B cell (primary cell): ENCODE data around the gene COPB1.

Source experiments
- EZH2 ChIP-seq: IDR thresholded peaks from 2 replicates; pipeline ENCODE4 v1.6.1; 2012; ENCODE audit warnings: borderline replicate concordance, low read depth, mild to moderate bottlenecking, moderate library complexity, low read length; ENCODE audit not compliant: insufficient read depth, poor library complexity, severe bottlenecking
- TF ChIP-seq, protein P1 (sequence below): fragments of 200-600 bp; IDR thresholded peaks from one replicate; pipeline ENCODE4 v1.8.0; 2022; ENCODE audit warnings: antibody characterized with exemption, mild to moderate bottlenecking

DNA sequence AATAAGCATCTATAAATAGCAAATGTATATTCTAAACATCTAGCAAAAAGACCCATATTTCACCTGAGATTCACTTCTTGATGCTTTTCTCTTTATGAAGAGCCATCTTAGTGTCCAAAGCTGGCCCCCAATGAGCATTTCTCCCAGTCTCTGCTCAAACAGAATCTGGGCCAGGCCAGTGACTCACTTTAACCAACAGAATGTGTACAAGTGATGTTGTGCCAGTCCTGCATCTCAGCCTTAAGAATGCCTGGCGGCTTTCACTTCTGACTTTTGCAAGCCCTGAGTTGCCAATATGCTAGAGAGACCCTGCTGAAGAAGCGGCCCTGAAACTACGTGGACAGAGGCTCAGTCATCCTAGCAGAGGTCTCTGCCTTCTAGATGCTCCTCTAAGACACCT, 6.9 kb upstream of the COPB1 start:
- TF ChIP-seq, protein P1, sequence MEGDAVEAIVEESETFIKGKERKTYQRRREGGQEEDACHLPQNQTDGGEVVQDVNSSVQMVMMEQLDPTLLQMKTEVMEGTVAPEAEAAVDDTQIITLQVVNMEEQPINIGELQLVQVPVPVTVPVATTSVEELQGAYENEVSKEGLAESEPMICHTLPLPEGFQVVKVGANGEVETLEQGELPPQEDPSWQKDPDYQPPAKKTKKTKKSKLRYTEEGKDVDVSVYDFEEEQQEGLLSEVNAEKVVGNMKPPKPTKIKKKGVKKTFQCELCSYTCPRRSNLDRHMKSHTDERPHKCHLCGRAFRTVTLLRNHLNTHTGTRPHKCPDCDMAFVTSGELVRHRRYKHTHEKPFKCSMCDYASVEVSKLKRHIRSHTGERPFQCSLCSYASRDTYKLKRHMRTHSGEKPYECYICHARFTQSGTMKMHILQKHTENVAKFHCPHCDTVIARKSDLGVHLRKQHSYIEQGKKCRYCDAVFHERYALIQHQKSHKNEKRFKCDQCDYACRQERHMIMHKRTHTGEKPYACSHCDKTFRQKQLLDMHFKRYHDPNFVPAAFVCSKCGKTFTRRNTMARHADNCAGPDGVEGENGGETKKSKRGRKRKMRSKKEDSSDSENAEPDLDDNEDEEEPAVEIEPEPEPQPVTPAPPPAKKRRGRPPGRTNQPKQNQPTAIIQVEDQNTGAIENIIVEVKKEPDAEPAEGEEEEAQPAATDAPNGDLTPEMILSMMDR = no peak
- TF ChIP-seq EZH2 = no peak
